Measurements from ENCODE around the gene MACROD1. TPM values are rescaled to one million over a fixed set of nuclear protein-coding genes. Genes with fewer than 3 reads are reported as not detected.

Gene MACROD1
- total and polyA plus RNA-seq, 8 donors = 13.5 to 25.1 (median 20.3) TPM

GRCh38 chr11:64055077-64055476 lies 110.8 kb downstream of the MACROD1 start:
- DNase-seq = no peak
- peaks cover 0 to 13% of the 10 kb centered on the region in 2 donors for H3K27me3 ChIP-seq
- ATAC-seq = no peak

DNA sequence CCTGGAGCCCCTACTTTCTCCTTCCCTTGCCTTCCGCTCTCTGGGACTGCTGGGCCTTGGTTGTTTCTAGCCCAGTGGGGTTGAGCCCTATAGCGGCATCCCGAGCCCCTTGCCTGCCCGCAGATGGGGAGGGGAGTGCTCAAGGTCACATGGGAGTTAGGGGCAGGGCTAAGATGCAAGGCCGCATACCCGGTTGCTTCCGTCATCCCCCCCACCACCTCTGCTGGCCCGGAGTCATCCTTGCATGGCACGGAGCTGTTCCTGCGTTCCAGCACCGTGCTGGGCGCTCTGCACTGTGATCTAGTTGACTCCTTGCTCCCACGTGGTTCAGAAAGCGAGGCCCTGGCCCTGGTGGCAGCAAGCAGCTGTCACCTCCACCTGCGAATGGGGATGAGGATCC lies 112.2 kb downstream of the MACROD1 start:
- Histone ChIP-seq H3K36me3 (no peaks in the 10 kb centered on the region), H3K27ac (no peak overlapping the region), H3K27me3 (no peaks in the 10 kb centered on the region), H3K4me1 (no peaks in the 10 kb centered on the region), H3K4me3 (no peak overlapping the region), H3K9me3 (no peaks in the 10 kb centered on the region)
- DNase-seq = no peak
- TF ChIP-seq, protein P1, sequence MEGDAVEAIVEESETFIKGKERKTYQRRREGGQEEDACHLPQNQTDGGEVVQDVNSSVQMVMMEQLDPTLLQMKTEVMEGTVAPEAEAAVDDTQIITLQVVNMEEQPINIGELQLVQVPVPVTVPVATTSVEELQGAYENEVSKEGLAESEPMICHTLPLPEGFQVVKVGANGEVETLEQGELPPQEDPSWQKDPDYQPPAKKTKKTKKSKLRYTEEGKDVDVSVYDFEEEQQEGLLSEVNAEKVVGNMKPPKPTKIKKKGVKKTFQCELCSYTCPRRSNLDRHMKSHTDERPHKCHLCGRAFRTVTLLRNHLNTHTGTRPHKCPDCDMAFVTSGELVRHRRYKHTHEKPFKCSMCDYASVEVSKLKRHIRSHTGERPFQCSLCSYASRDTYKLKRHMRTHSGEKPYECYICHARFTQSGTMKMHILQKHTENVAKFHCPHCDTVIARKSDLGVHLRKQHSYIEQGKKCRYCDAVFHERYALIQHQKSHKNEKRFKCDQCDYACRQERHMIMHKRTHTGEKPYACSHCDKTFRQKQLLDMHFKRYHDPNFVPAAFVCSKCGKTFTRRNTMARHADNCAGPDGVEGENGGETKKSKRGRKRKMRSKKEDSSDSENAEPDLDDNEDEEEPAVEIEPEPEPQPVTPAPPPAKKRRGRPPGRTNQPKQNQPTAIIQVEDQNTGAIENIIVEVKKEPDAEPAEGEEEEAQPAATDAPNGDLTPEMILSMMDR (IDR thresholded peaks at IDR 0.05) = no peak
- ATAC-seq = no peak
- intact Hi-C loops (cut with DNase I) = no loop called here

More at GRCh38 chr11:64055077-64055476, 110.8 kb downstream of the MACROD1 start:
- Histone ChIP-seq H3K4me1 (no peaks in the 10 kb centered on the region), H3K9me3 (no peaks in the 10 kb centered on the region), H3K4me3 (no peak overlapping the region), H3K36me3 (no peaks in the 10 kb centered on the region), H3K27ac (no peak overlapping the region)
- TF ChIP-seq, protein P1 (IDR thresholded peaks at IDR 0.05) = no peak
- intact Hi-C loops (cut with DNase I) = no loop called here

DNA sequence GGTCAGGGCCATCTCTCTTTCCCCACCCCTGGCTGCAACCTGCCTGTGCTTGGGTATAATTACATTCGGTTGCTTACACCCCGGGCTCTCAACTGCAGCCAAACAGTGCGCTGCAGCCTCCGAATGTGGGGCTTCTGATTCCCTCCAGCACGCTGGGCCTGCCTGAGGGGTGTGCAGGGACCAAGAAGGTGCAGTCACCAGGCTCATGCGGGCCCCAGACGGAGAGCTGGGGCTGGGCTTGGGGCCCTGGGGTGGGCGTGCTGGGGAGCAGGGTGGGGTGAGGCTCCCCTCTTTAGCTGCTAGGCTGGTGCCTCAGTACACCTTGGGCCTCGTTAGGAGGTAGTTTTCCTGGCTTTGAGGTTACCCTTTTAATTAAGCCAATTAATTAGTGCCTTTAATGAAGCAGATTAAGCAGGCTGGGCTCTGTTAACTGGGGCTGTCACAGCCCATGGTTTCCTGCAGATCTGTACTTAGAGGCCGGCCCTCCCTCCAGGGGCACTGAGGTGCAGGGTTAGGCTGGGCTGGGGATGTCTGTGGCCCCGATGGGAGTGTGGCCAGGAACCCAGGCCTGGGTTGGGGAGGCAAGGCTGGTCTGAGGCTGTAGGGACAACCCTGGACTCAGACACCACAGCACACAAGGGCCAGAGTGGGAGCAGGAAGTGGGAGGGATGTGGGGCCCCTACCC lies 112.8 kb downstream of the MACROD1 start:
- Histone ChIP-seq H3K27ac (no peak overlapping the region), H3K27me3 (no peaks in the 10 kb centered on the region), H3K4me1 (no peaks in the 10 kb centered on the region), H3K9me3 (no peaks in the 10 kb centered on the region), H3K4me3 (no peak overlapping the region), H3K36me3 (no peaks in the 10 kb centered on the region)
- ATAC-seq (no peak), DNase-seq (no peak)
- intact Hi-C loops (cut with DNase I) = no loop called here
- TF ChIP-seq, protein P1 (IDR thresholded peaks at IDR 0.05) = no peak

GRCh38 chr11:64052436-64052835 lies 113.5 kb downstream of the MACROD1 start:
- Histone ChIP-seq H3K36me3 (no peaks in the 10 kb centered on the region), H3K4me3 (no peak overlapping the region), H3K9me3 (no peaks in the 10 kb centered on the region), H3K4me1 (peaks cover 0 to 3% of the 10 kb centered on the region in 2 donors), H3K27ac (no peak overlapping the region), H3K27me3 (no peaks in the 10 kb centered on the region)
- DNase-seq (no peak), ATAC-seq (no peak)
- TF ChIP-seq, protein P1 (IDR thresholded peaks at IDR 0.05) = no peak
- intact Hi-C loops (cut with DNase I) = no loop called here

GRCh38 chr11:64051297-64051696 lies 114.6 kb downstream of the MACROD1 start:
- Histone ChIP-seq H3K27ac (no peak overlapping the region), H3K4me3 (no peak overlapping the region), H3K4me1 (peaks cover 0 to 3% of the 10 kb centered on the region in 2 donors), H3K36me3 (no peaks in the 10 kb centered on the region), H3K9me3 (no peaks in the 10 kb centered on the region), H3K27me3 (no peaks in the 10 kb centered on the region)
- DNase-seq = no peak
- intact Hi-C loops (cut with DNase I) = no loop called here
- TF ChIP-seq, protein P1 (IDR thresholded peaks at IDR 0.05) = no peak
- no peak for ATAC-seq
